HepG2 (cell line): ENCODE measurements around the gene ADORA3.

Experiments used
- MTA3 ChIP-seq: sonication (generic); formaldehyde crosslinking; IDR thresholded peaks from 2 replicates; pipeline ENCODE4 v1.4.0; 2020; ENCODE audit warnings: missing genetic modification reagents
- SMC3 ChIP-seq: IDR thresholded peaks from 2 replicates; pipeline ENCODE4 v1.6.1; 2011; ENCODE audit warnings: low read length, improper control_type of control experiment

GRCh38 chr1:111503585-111504060 lies at the start of gene ADORA3, which contains the start of gene TMIGD3:
- TF ChIP-seq MTA3 (CRISPR knock-in tag): no peak
- TF ChIP-seq SMC3: no peak
